Fibroblast of lung (primary cell): ENCODE results near the gene CD47.

Experiments
- CTCF ChIP-seq, 2 donors: IDR thresholded peaks in 1 of 2; conservative IDR thresholded peaks in 1 of 2; 1 replicate in 1 of 2; 2 replicates in 1 of 2; pipeline ENCODE4 v1.5.1; 2011 to 2012; ENCODE audit warnings: low read length in 2 of 2, control low read depth in 1 of 2, inconsistent platforms in 1 of 2, low read depth in 1 of 2, mild to moderate bottlenecking in 1 of 2
- EZH2 ChIP-seq: IDR thresholded peaks from 2 replicates; pipeline ENCODE4 v1.5.1; 2012; ENCODE audit warnings: low read length, control low read depth, mild to moderate bottlenecking; ENCODE audit errors: missing control alignments

- TF ChIP-seq CTCF (conservative IDR thresholded peaks at IDR 0.05 in 1 of 2, IDR thresholded peaks at IDR 0.05 in 1 of 2; ENCODE audit: low read depth in 1 of 2, low read length in 2 of 2) = no peak
- no peak for TF ChIP-seq EZH2
Measured at GRCh38 chr3:108006881-108007331, 83.9 kb downstream of the CD47 start.
